Heart right ventricle (tissue), 16 donors: Measurements from ENCODE around the gene DRD3. TPM values are rescaled to one million over a fixed set of nuclear protein-coding genes. Genes with fewer than 3 reads are reported as not detected.
A peak's percentile ranks its signal among the peaks of the same experiment; 100 is the strongest.

ENCODE experiments used
- ATAC-seq, 8 donors: fragments of 200-7000 bp; cut with Tn5 transposase; one replicate each; pipeline ENCODE4 v1.9.1; 2020; ENCODE audit warnings: mild to moderate bottlenecking in 8 of 8, moderate library complexity in 8 of 8, moderate number of reproducible peaks in 1 of 8
- DNase-seq, 2 donors: peaks; one replicate each; pipeline ENCODE4 v3.0.0-alpha.2; 2020
- H3K27ac ChIP-seq, 10 donors: fragments of 200-600 bp; sonication (generic) in 2 of 10; one replicate each; pipeline versions ENCODE4 v1.5.0 to v1.8.0; 2020 to 2022; ENCODE audit warnings: mild to moderate bottlenecking in 3 of 10
- H3K27me3 ChIP-seq, 7 donors: fragments of 200-600 bp; one replicate each; pipeline ENCODE4 v1.8.0; 2021 to 2022; ENCODE audit warnings: mild to moderate bottlenecking in 2 of 7
- H3K36me3 ChIP-seq, 9 donors: fragments of 200-600 bp; sonication (generic) in 1 of 9; one replicate each; pipeline versions ENCODE4 v1.5.0 to v1.8.0; 2020 to 2022; ENCODE audit warnings: mild to moderate bottlenecking in 2 of 9
- H3K4me1 ChIP-seq, 9 donors: fragments of 200-600 bp; sonication (generic) in 1 of 9; one replicate each; pipeline versions ENCODE4 v1.5.0 to v1.8.0; 2020 to 2022; ENCODE audit warnings: mild to moderate bottlenecking in 4 of 9
- H3K4me3 ChIP-seq, 10 donors: fragments of 200-600 bp; sonication (generic) in 2 of 10; one replicate each; pipeline versions ENCODE4 v1.5.0 to v1.8.0; 2020 to 2022; ENCODE audit warnings: mild to moderate bottlenecking in 7 of 10, moderate library complexity in 2 of 10
- H3K9me3 ChIP-seq, 11 donors: fragments of 200-600 bp in 10 of 11; sonication (generic) in 2 of 11; one replicate each; pipeline versions ENCODE4 v1.5.0 to v1.8.0; 2013 to 2022; ENCODE audit warnings: mild to moderate bottlenecking in 2 of 11, control low read depth in 1 of 11, moderate library complexity in 1 of 11
- WGBS, 2 donors: extraction: QIAGEN DNeasy Blood & Tissue Kit; methylation state at CpG; one replicate each; pipeline ENCODE4 v1.1.7; 2013; ENCODE audit warnings: inconsistent platforms in 1 of 2; 5-methylcytosine and 5-hydroxymethylcytosine counted together
- intact Hi-C, 10 donors: fragments of 100-400 bp; cut with DNase I; formaldehyde crosslinking; loops; one replicate each; pipeline versions ENCODE4 v1.11.1 to v1.14.2; 2022
- polyA plus RNA-seq, 2 donors: library from polyadenylated mRNA; stranded (reverse); fragments of 200-250 nt; gene quantifications; one replicate each; pipeline ENCODE4 v1.2.3, GENCODE V29; 2013
- total RNA-seq, 10 donors: library from RNA; stranded (reverse); fragmentation: NEBNext Ultra II Directional in 3 of 10; extraction: Animal tissue kit (Norgen Biotek cat#: 25700) in 3 of 10; gene quantifications; one replicate each; pipeline versions ENCODE4 v1.2.1 to v1.2.4, GENCODE V29; 2021 to 2023
- TF ChIP-seq, protein P1 (sequence below), 9 donors: fragments of 200-600 bp; sonication (generic) in 2 of 9; IDR thresholded peaks; one replicate each; pipeline versions ENCODE4 v1.5.0 to v1.8.0; 2021 to 2022; ENCODE audit warnings: antibody characterized with exemption in 9 of 9, mild to moderate bottlenecking in 5 of 9, moderate library complexity in 1 of 9
- donor health status: Arrhythmogenic right ventricular cardiomyopathy.
- donor health status: ischemic (EF 13 %, LVEDD 7.1; RV severe dilation, severe dysfunction).
- donor health status: healthy with polysubstance abuse.
- donor health status: DM: no; HTN: yes; CAD: no.
- donor health status: DM: no; HTN: no; CAD: no.
- donor health status: ischemic (EF 25% LVEDD 6.9; RV normal size, moderate dysfunction).
- donor health status: ischemic (EF 25% LVEDD 5.7; RV mildly dilated, moderate dysfunction).
- donor health status: healthy.
- donor health status: DM: yes; HTN: yes; CAD: no.
- donor health status: Ischemic cardiomyopathy.
- donor health status: ischemic (EF 35%, LVEDD 5.7; RV mildly dilated, moderate dysfunction).
- donor health status: nonischemic (EF 11% LVEDD 7.7; RV severe dilation, severe dysfunction).
- donor health status: DM: yes; HTN: yes; CAD: no.
- donor health status: PGD.
- donor health status: ischemic (EF 29% LVEDD 5.4; RV normal size, mild dysfunction).
- donor health status: nonischemic (EF 23%, LVEDD 6.1; RV moderate dilation, normal function).

The DRD3 gene
- total and polyA plus RNA-seq, 12 donors: not detected

DNA sequence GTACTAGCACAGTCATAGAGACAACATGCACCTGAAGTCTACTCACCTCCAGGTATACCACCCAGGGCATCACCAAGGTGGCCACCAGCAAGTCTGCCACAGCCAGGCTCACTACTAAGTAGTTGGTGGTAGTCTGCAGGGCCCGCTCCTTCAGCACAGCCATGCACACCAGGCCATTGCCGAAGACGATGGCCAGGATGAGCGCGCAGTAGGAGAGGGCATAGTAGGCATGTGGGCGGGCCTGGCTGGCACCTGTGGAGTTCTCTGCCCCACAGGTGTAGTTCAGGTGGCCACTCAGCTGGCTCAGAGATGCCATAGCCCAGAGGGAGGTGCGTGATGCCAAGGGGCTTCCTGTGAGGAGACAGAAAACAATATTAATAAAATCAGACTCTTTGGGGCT, 7.2 kb downstream of the DRD3 start:
- Histone ChIP-seq H3K27me3 (no peaks in the 10 kb centered on the region), H3K9me3 (no peaks in the 10 kb centered on the region), H3K36me3 (no peaks in the 10 kb centered on the region), H3K4me1 (peaks cover 0 to 18% (median 0%) of the 10 kb centered on the region in 9 donors), H3K27ac (no peak overlapping the region), H3K4me3 (no peak overlapping the region)
- no peak for DNase-seq
- TF ChIP-seq, protein P1, sequence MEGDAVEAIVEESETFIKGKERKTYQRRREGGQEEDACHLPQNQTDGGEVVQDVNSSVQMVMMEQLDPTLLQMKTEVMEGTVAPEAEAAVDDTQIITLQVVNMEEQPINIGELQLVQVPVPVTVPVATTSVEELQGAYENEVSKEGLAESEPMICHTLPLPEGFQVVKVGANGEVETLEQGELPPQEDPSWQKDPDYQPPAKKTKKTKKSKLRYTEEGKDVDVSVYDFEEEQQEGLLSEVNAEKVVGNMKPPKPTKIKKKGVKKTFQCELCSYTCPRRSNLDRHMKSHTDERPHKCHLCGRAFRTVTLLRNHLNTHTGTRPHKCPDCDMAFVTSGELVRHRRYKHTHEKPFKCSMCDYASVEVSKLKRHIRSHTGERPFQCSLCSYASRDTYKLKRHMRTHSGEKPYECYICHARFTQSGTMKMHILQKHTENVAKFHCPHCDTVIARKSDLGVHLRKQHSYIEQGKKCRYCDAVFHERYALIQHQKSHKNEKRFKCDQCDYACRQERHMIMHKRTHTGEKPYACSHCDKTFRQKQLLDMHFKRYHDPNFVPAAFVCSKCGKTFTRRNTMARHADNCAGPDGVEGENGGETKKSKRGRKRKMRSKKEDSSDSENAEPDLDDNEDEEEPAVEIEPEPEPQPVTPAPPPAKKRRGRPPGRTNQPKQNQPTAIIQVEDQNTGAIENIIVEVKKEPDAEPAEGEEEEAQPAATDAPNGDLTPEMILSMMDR (IDR thresholded peaks at IDR 0.05): no peak
- intact Hi-C loops: loop anchor here in 1 of 10 donors (10.0 kb wide), 1 partner anchor 327 kb away; no protein-coding TSS in a partner anchor
- no peak for ATAC-seq
- 89 to 92% methylated on average over 7 of the region's 7 CpGs for WGBS, 2 donors

DNA sequence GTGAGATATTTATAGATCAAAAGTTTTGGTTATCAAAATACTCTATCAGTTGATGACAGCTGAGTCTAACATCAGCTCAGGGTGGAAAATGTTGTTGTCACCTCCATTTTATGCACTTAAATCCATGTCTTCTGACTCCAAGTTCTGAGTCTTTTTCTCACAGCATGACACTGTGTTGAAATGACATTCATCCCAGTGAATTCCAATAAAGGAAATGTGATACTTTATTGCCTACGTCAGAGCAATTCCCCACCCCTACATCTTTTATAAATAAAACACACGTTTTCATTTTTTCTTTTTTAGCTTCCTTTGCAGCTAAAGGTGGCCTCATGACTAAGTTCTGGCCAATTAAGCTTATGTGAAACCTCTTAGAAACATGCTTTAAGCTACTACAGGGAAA, 10.7 kb downstream of the DRD3 start:
- Histone ChIP-seq H3K4me1 (no peaks in the 10 kb centered on the region), H3K36me3 (no peaks in the 10 kb centered on the region), H3K9me3 (no peaks in the 10 kb centered on the region), H3K4me3 (no peak overlapping the region), H3K27me3 (peaks cover 0 to 4% (median 0%) of the 10 kb centered on the region in 7 donors), H3K27ac (no peak overlapping the region)
- TF ChIP-seq, protein P1 (IDR thresholded peaks at IDR 0.05): no peak
- WGBS, 2 donors: 20 to 33% methylated on average over 2 of the region's 2 CpGs
- ATAC-seq (no peak), DNase-seq (no peak)
- intact Hi-C loops: no loop called here

DNA sequence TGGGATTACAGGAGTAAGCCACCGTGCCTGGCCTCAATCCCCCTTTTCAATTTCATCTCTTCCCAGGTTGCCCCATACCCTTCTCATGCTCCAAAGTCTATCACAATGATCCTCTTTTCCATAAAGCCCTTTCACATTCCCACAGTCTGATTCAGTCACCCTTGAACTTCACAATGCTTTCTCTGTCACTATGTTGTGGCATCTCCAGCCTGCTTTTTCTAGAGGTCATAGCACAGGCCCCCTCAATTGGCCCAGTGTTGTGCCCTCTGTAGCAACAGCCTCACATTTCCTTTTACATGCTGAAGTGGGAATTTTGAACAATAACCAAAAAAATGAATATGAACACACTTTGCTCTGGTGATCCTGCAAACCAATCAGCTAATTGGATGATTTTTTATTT, 21.5 kb downstream of the DRD3 start:
- DNase-seq (no peak), ATAC-seq (no peak)
- TF ChIP-seq, protein P1 (IDR thresholded peaks at IDR 0.05): no peak
- Histone ChIP-seq H3K27me3 (peaks cover 0 to 13% (median 3%) of the 10 kb centered on the region in 7 donors), H3K36me3 (no peaks in the 10 kb centered on the region), H3K4me3 (no peak overlapping the region), H3K9me3 (no peaks in the 10 kb centered on the region), H3K4me1 (peaks cover 0 to 8% (median 6%) of the 10 kb centered on the region in 9 donors), H3K27ac (no peak overlapping the region)
- intact Hi-C loops: loop anchor here in 8 of 10 donors (5.0 to 10.0 kb wide), 8 partner anchors 103 to 1007 kb away; partner anchors contain the start of genes TIGIT (in 5 of the 8), GRAMD1C (in 2 of the 8), CCDC191 (in 1 of the 8) and QTRT2 (in 1 of the 8)
- WGBS, 2 donors: 97 to 100% methylated on average over 1 of the region's 1 CpG

DNA sequence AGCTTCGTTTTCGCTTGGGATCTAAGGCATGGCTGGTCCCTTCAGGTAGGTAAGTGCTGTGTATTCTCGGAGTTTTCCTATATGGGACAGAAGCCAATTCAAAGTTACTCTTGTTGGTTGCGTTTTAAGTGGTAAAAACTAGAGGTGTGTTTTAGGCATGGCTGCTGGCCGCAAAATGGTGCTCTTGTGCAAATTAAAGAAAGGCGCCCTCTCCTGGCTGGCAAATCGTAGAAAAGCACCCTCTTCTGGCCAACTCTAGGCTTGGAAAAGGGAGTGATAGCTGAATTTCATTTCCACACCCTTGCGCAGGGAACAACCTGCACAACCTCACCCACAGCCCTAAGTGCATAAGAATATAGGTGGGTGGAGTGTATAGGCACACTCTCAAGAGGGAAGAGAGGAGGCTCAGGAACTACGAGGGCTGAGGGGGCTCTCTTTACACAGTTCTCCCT, 23.5 kb downstream of the DRD3 start:
- Histone ChIP-seq H3K4me1 (peaks cover 0 to 13% (median 6%) of the 10 kb centered on the region in 9 donors), H3K27me3 (peaks cover 0 to 13% (median 0%) of the 10 kb centered on the region in 7 donors), H3K27ac (no peak overlapping the region), H3K9me3 (no peaks in the 10 kb centered on the region), H3K4me3 (no peak overlapping the region), H3K36me3 (no peaks in the 10 kb centered on the region)
- TF ChIP-seq, protein P1 (IDR thresholded peaks at IDR 0.05): peak in 7 of 9 donors; percentile 6 to 62 (median 40)
- peak in 1 of 2 donors; percentile 8 for DNase-seq
- intact Hi-C loops: loop anchor here in 8 of 10 donors (5.0 to 10.0 kb wide), 8 partner anchors 101 to 1009 kb away; partner anchors contain the start of genes TIGIT (in 5 of the 8), GRAMD1C (in 2 of the 8), CCDC191 (in 1 of the 8) and QTRT2 (in 1 of the 8)
- ATAC-seq: no peak
- 67 to 70% methylated on average over 9 of the region's 9 CpGs for WGBS, 2 donors
